Measurements from ENCODE around the gene OS9.

GRCh38 chr12:57657744-57658143 is 36.2 kb upstream of the OS9 start:
- TF ChIP-seq POLR2A (IDR thresholded peaks at IDR 0.05) = no peak
- TF ChIP-seq CTCF (IDR thresholded peaks at IDR 0.05) = peak in 2 of 6 experiments; percentile 9 to 46
